Activated CD4-positive, CD25-positive, alpha-beta regulatory T cell (primary cell): ENCODE data around the gene RASL12.
A peak's percentile ranks its signal among the peaks of the same experiment; 100 is the strongest.
"Not testable (repeated sequence)": the region's sequence is repeated elsewhere in the genome, so short reads cannot be mapped to it uniquely, and the experiment has no call there.

Source experiments
- DNase-seq, 4 experiments: peaks; one replicate each; lab custom pipeline; 2025; lab: John Stamatoyannopoulos, UW

RASL12 gene

DNA sequence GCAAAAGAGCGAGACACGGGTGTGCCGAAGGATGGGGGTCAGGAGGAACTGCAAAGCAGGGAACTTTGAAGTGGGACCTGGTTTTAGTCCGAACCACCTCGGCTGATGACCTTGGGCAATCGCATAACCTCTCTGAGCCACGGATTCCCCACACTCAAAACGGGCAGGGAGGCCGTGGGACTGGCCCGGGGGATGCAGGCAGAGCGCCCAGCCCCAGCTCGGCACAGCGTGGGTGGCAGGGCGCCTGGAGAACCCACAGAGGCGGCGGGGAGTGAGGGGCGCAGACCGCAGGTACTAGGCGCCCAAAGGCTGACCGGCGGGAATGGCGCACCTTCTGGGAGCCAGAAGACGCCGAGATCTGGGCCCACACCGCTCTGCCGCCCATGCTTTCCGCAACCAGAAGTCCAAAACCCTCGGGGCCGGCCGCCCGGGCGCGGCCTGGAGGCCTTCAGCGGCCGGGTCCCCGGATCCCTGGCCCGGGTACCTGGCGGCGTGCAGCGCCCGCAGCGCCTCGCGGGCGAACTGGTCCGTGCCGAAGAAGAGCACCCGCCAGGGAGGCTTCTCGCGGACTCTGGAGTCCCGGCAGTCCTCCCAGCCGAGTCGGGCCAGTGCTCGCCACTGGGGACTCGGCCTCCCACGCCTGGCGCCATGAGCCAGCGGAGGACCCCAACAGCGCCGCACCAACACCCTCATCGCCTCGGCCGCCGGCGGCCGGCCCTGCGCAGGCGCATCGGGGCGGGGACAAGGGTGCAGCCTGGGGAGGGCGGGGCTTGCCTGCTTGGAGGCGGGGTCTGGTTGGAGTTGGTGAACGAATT, 38.7 kb downstream of the RASL12 start, which contains the start of gene MTFMT:
Gene MTFMT (minus strand): TSS at position 719 of the 815 bp plus-strand sequence. CDS start 26 bp downstream, at position 693.
- peak; percentile 88 to 92 (median 88) for DNase-seq

GRCh38 chr15:65028338-65028737, 39.5 kb downstream of the RASL12 start:
- DNase-seq, result no peak

DNA sequence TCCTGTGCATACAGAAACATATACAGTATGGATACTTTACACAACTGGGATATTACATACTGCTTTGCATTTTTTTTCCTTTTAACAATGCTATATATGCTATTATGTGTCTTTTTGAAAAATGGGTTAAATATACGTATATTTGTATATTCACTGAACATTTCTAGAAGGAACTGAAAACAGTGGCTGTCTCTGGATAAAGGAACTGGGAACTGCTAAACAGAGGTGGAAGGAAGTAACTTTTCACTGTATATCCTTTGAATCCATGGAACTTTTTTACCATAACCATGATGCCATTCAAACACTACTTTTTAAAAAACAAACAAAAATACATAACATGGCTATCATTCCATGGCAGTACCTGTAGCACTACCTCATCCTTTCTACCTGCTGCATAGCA, 40.2 kb downstream of the RASL12 start:
- DNase-seq, result no peak

GRCh38 chr15:65026756-65027155, 41.0 kb downstream of the RASL12 start:
- no peak for DNase-seq

- no peak for DNase-seq
Observed at GRCh38 chr15:65021488-65021887, 46.3 kb downstream of the RASL12 start.

DNA sequence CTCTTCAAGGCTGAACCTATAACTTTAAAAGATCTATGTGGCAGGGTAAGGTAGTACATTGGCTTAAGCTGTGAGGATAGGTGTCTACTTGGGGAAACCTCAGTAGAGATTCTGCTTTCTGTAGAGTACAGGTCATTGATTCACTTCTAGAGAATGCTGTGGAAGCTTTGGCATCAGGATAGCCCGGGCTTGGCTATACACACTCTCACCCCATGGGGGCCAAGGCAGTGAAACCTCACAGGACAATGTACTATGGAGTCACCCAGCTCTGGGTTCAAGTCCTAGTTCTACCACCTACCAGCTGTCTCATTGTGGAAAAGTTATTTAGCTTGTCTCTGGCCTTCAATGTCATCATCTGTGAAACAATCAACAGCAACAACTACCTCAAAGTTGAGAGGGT, 47.4 kb downstream of the RASL12 start:
- no peak for DNase-seq

GRCh38 chr15:65011198-65011597, 56.6 kb downstream of the RASL12 start:
- DNase-seq, result not testable (repeated sequence)

DNA sequence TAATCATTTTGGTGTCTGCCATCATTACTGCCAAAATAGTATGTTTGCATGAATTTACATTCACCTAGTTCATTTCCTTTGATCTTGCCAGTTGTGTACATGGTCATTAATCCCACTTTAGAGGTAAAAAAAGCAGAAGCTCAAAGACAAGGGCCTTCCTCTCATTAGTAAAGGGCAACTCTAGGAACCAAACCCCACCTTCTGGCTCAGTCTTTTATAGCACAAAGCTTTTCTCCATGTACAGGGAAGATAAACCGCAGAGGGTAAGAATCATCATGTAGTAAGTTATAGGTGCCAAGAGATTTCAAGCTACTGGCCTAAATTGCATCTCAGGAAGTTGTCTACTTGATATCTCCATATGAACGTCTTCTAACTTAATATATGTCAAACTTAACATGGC, 58.8 kb downstream of the RASL12 start:
- DNase-seq, result no peak

- DNase-seq, result no peak
Observed at GRCh38 chr15:65006876-65007275, 60.9 kb downstream of the RASL12 start.

DNA sequence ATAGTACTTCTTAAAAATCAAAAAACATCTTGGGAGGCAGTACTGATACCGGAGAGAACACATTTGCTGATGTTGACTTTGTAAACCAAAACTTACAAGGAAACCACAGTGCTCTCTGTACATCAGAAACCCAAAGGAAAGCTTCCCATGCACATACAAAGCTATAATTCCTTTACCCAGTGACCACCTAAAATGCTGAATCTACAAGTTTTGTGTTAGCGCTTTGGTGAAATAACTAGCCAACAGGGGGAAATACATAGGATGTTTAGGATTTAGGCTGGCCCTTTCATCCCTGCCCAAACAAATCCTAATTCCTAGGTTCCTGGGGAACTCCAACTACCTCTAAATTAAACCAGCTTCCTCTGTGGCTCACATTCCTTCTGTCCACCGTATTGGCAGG, 62.8 kb downstream of the RASL12 start:
- no peak for DNase-seq
